Measurements from ENCODE around the gene OSCP1. TPM values are rescaled to one million over a fixed set of nuclear protein-coding genes. Genes with fewer than 3 reads are reported as not detected.

The OSCP1 gene
- polyA plus RNA-seq, 1 donor (not counting 4 experiments of a cell fraction or from before 2014, with no cell fraction given): 9.5 TPM

DNA sequence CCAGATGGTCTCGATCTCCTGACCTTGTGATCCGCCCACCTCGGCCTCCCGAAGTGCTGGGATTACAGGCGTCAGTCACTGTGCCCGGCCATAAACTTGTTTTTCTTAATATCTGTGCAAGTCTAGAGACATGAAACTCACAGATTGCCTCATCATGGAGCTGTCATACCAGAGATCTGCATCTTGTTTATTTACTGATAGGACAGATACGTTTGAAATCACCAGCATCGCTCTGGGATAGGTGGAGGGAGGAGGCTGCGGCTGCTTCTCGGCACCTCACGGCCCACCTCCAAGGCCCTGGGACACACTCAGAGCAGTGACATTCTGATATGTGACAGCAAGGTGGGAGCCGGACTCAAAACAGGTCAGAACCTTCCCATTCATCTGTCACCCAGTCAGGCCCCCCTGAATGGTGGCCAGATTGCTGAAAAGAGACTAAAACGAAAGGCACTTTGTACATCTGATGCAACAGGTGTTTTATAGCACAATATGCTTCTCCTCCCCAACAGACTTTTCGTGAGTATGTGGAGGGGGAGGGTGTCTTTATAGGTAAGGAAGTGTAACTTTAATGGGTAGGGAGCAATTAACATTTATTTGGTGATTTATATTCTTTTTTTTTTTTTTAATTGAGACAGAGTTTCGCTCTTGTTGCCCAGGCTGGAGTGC, 34.5 kb downstream of the OSCP1 start:
- H3K27ac ChIP-seq (ENCODE audit: control insufficient read depth, insufficient read depth, low read length): no peak overlapping the region
- FAIRE-seq (no peak), DNase-seq (ENCODE audit: low read depth, low spot score) (no peak)
- H3K9me3 ChIP-seq (ENCODE audit: control insufficient read depth, low read depth, low read length): no peaks in the 10 kb centered on the region
- peaks cover 5% of the 10 kb centered on the region for H3K4me1 ChIP-seq (ENCODE audit: control insufficient read depth, extremely low read depth, insufficient read depth, low read length)
- H2AFZ ChIP-seq (ENCODE audit: control insufficient read depth, low read length): no peak overlapping the region
- no peaks in the 10 kb centered on the region for H4K20me1 ChIP-seq (ENCODE audit: control insufficient read depth, extremely low read depth, insufficient read depth, low read length)
- dilution Hi-C loops (cut with MboI; ENCODE audit: extremely low pct_ligation_motif_present, low sequenced_read_pairs): no loop called here
- H3K36me3 ChIP-seq (ENCODE audit: control insufficient read depth in 2 of 2, extremely low read depth in 1 of 2, insufficient read depth in 2 of 2, low read length in 2 of 2): no peaks in the 10 kb centered on the region
- H3K4me3 ChIP-seq (ENCODE audit: control insufficient read depth in 2 of 3, extremely low read depth in 1 of 3, insufficient read depth in 2 of 3, low read depth in 1 of 3, low read length in 3 of 3): no peak overlapping the region
- H3K27me3 ChIP-seq (ENCODE audit: control insufficient read depth, extremely low read depth, insufficient read depth, low read length): no peaks in the 10 kb centered on the region
- no peak for TF ChIP-seq EZH2 (IDR thresholded peaks at IDR 0.05; ENCODE audit: low read length)
- TF ChIP-seq, protein P1, sequence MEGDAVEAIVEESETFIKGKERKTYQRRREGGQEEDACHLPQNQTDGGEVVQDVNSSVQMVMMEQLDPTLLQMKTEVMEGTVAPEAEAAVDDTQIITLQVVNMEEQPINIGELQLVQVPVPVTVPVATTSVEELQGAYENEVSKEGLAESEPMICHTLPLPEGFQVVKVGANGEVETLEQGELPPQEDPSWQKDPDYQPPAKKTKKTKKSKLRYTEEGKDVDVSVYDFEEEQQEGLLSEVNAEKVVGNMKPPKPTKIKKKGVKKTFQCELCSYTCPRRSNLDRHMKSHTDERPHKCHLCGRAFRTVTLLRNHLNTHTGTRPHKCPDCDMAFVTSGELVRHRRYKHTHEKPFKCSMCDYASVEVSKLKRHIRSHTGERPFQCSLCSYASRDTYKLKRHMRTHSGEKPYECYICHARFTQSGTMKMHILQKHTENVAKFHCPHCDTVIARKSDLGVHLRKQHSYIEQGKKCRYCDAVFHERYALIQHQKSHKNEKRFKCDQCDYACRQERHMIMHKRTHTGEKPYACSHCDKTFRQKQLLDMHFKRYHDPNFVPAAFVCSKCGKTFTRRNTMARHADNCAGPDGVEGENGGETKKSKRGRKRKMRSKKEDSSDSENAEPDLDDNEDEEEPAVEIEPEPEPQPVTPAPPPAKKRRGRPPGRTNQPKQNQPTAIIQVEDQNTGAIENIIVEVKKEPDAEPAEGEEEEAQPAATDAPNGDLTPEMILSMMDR (optimal IDR thresholded peaks at IDR 0.05 in 1 of 3, IDR thresholded peaks at IDR 0.05 in 1 of 3, conservative IDR thresholded peaks at IDR 0.05 in 1 of 3; ENCODE audit: extremely low read depth in 1 of 3, insufficient read depth in 2 of 3, low read length in 3 of 3): no peak
- no peaks in the 10 kb centered on the region for H3K79me2 ChIP-seq (ENCODE audit: control insufficient read depth, insufficient read depth, low read length)
- H3K9ac ChIP-seq (ENCODE audit: control insufficient read depth, extremely low read depth, insufficient read depth, low read length): no peak overlapping the region
- no peak overlapping the region for H3K4me2 ChIP-seq (ENCODE audit: control insufficient read depth, extremely low read depth, insufficient read depth, low read depth, low read length)
- H3K9me1 ChIP-seq (ENCODE audit: control insufficient read depth, extremely low read depth, insufficient read depth, low read length): no peaks in the 10 kb centered on the region

GRCh38 chr1:36414384-36414783, 35.9 kb downstream of the OSCP1 start:
- H3K4me3 ChIP-seq (ENCODE audit: control insufficient read depth in 2 of 3, extremely low read depth in 1 of 3, insufficient read depth in 2 of 3, low read depth in 1 of 3, low read length in 3 of 3): no peak overlapping the region
- H3K4me2 ChIP-seq (ENCODE audit: control insufficient read depth, extremely low read depth, insufficient read depth, low read depth, low read length): no peak overlapping the region
- H3K9ac ChIP-seq (ENCODE audit: control insufficient read depth, extremely low read depth, insufficient read depth, low read length): no peak overlapping the region
- dilution Hi-C loops (cut with MboI; ENCODE audit: extremely low pct_ligation_motif_present, low sequenced_read_pairs): no loop called here
- no peaks in the 10 kb centered on the region for H3K27me3 ChIP-seq (ENCODE audit: control insufficient read depth, extremely low read depth, insufficient read depth, low read length)
- no peak for DNase-seq (ENCODE audit: low read depth, low spot score)
- H4K20me1 ChIP-seq (ENCODE audit: control insufficient read depth, extremely low read depth, insufficient read depth, low read length): no peaks in the 10 kb centered on the region
- H3K9me1 ChIP-seq (ENCODE audit: control insufficient read depth, extremely low read depth, insufficient read depth, low read length): no peaks in the 10 kb centered on the region
- no peaks in the 10 kb centered on the region for H3K79me2 ChIP-seq (ENCODE audit: control insufficient read depth, insufficient read depth, low read length)
- no peak overlapping the region for H3K27ac ChIP-seq (ENCODE audit: control insufficient read depth, insufficient read depth, low read length)
- no peaks in the 10 kb centered on the region for H3K9me3 ChIP-seq (ENCODE audit: control insufficient read depth, low read depth, low read length)
- no peaks in the 10 kb centered on the region for H3K4me1 ChIP-seq (ENCODE audit: control insufficient read depth, extremely low read depth, insufficient read depth, low read length)
- H3K36me3 ChIP-seq (ENCODE audit: control insufficient read depth in 2 of 2, extremely low read depth in 1 of 2, insufficient read depth in 2 of 2, low read length in 2 of 2): no peaks in the 10 kb centered on the region
- no peak for FAIRE-seq
- no peak for TF ChIP-seq EZH2 (IDR thresholded peaks at IDR 0.05; ENCODE audit: low read length)
- TF ChIP-seq, protein P1 (optimal IDR thresholded peaks at IDR 0.05 in 1 of 3, IDR thresholded peaks at IDR 0.05 in 1 of 3, conservative IDR thresholded peaks at IDR 0.05 in 1 of 3; ENCODE audit: extremely low read depth in 1 of 3, insufficient read depth in 2 of 3, low read length in 3 of 3): no peak
- no peak overlapping the region for H2AFZ ChIP-seq (ENCODE audit: control insufficient read depth, low read length)
